Kidney (tissue), 22 donors: ENCODE results near the gene ETDB. TPM values are rescaled to one million over a fixed set of nuclear protein-coding genes. Genes with fewer than 3 reads are reported as not detected.
"Not testable (repeated sequence)": the region's sequence is repeated elsewhere in the genome, so short reads cannot be mapped to it uniquely, and the experiment has no call there.

Experiments used
- DNase-seq, 5 donors: peaks; one replicate each; pipeline ENCODE4 v3.0.0-alpha.2; 2013 to 2020
- FAIRE-seq: peaks from 2 replicates; lab custom pipeline; 2012; peaks lifted over from hg19 to GRCh38; lab: Jason Lieb, UNC
- H3K27ac ChIP-seq, 2 donors: one replicate each; pipeline ENCODE4 v1.7.0; 2013; ENCODE audit warnings: low read depth in 2 of 2, low read length in 2 of 2, inconsistent platforms in 1 of 2
- H3K27me3 ChIP-seq: one replicate; pipeline ENCODE4 v1.7.1; 2013; ENCODE audit warnings: low read length, inconsistent platforms; ENCODE audit not compliant: control insufficient read depth, insufficient read depth
- H3K36me3 ChIP-seq, 3 donors: one replicate each; pipeline versions ENCODE4 v1.7.0 to v1.7.1; 2013; ENCODE audit warnings: low read length in 3 of 3, control low read depth in 1 of 3, inconsistent platforms in 1 of 3; ENCODE audit not compliant: insufficient read depth in 3 of 3, control insufficient read depth in 2 of 3
- H3K4me1 ChIP-seq, 3 donors: one replicate each; pipeline versions ENCODE4 v1.7.0 to v1.7.1; 2013; ENCODE audit warnings: low read length in 3 of 3, inconsistent platforms in 1 of 3, low read depth in 1 of 3; ENCODE audit not compliant: control insufficient read depth in 2 of 3, insufficient read depth in 2 of 3
- H3K4me3 ChIP-seq, 3 donors: one replicate each; pipeline versions ENCODE4 v1.7.0 to v1.8.1; 2013; ENCODE audit warnings: low read length in 3 of 3, control low read depth in 1 of 3, inconsistent platforms in 1 of 3
- H3K9ac ChIP-seq, 3 donors: one replicate each; pipeline versions ENCODE4 v1.7.0 to v1.7.1; 2013; ENCODE audit warnings: low read length in 3 of 3, control low read depth in 1 of 3, inconsistent platforms in 1 of 3
- H3K9me3 ChIP-seq, 3 donors: one replicate each; pipeline versions ENCODE4 v1.7.0 to v1.7.1; 2013; ENCODE audit warnings: low read length in 3 of 3, control low read depth in 1 of 3, inconsistent platforms in 1 of 3; ENCODE audit not compliant: control insufficient read depth in 2 of 3, insufficient read depth in 1 of 3
- CTCF ChIP-seq: IDR thresholded peaks from 3 replicates; pipeline ENCODE4 v1.5.1; 2012; ENCODE audit warnings: mild to moderate bottlenecking, moderate library complexity, borderline replicate concordance; ENCODE audit not compliant: insufficient read depth; ENCODE audit errors: extremely low read depth
- intact Hi-C: fragments of 100-400 bp; cut with DNase I; formaldehyde crosslinking; loops from one replicate; pipeline ENCODE4 v1.11.1; 2022
- long read RNA-seq, 10 donors: library from polyadenylated mRNA in 1 of 10; unstranded in 1 of 10; transcript quantifications; one replicate each; pipeline ENCODE4 v2.0.0 and lab custom pipeline, GENCODE V29; 2021 to 2026
- polyA plus RNA-seq: library from polyadenylated mRNA; stranded (reverse); fragments of 350-450 nt; fragmentation: Illumina TruSeq; extraction: RNeasy Lipid Tissue Mini Kit (QIAGEN cat#74804); gene quantifications from one replicate; pipeline ENCODE4 v1.2.3, GENCODE V29; 2014; ENCODE audit warnings: low read depth, low replicate concordance; ENCODE audit not compliant: insufficient read depth
- total RNA-seq: library from RNA; stranded (reverse); fragmentation: NEBNext Ultra II Directional; extraction: Animal tissue kit (Norgen Biotek cat#: 25700); gene quantifications from one replicate; pipeline ENCODE4 v1.2.1, GENCODE V29; 2021
- donor health status: control.
- donor health status: control.
- donor health status: control.
- donor health status: control.
- donor health status: control.
- donor health status: DM: yes; HTN: yes; CAD: no.
- donor health status: Normal renal cell carcinoma (clear cell type).

Gene ETDB
- not detected for total RNA-seq
- not detected for polyA plus RNA-seq
- long read RNA-seq, donor 1 = 0 reads
- long read RNA-seq, donor 2 = 0 reads
- long read RNA-seq, donor 3 = 0 reads
- long read RNA-seq, donor 4 = 0 reads
- long read RNA-seq, donor 5 = 0 reads
- long read RNA-seq, donor 6 = 0 reads
- long read RNA-seq, donor 7 = 0 reads
- long read RNA-seq, donor 8 = 0 reads
- long read RNA-seq, donor 9 = 0 reads
- long read RNA-seq, donor 10 = 0 reads

GRCh38 chrX:135120056-135120576 lies at the start of gene ETDB:
ETDB (minus strand) TSS chrX:135120526; CDS start chrX:135119261, 1,265 bp downstream.
- H3K4me3 ChIP-seq, DNase-seq, H3K36me3 ChIP-seq, H3K4me1 ChIP-seq, FAIRE-seq, H3K9ac ChIP-seq, H3K27me3 ChIP-seq, H3K27ac ChIP-seq, H3K9me3 ChIP-seq, intact Hi-C loops: not testable (repeated sequence)

GRCh38 chrX:135169534-135169933 lies 49.2 kb upstream of the ETDB start:
- DNase-seq, H3K27ac ChIP-seq, H3K4me3 ChIP-seq, H3K27me3 ChIP-seq, H3K4me1 ChIP-seq, FAIRE-seq, H3K9me3 ChIP-seq, H3K36me3 ChIP-seq, intact Hi-C loops, H3K9ac ChIP-seq: not testable (repeated sequence)

- FAIRE-seq (no peak), DNase-seq (no peak)
- no peaks in the 10 kb centered on the region for H3K9me3 ChIP-seq
- no peaks in the 10 kb centered on the region for H3K4me1 ChIP-seq
- H3K36me3 ChIP-seq = no peaks in the 10 kb centered on the region
- intact Hi-C loops = no loop called here
- H3K27me3 ChIP-seq = no peaks in the 10 kb centered on the region
- TF ChIP-seq CTCF = no peak
- no peak overlapping the region for H3K27ac ChIP-seq
- no peak overlapping the region for H3K9ac ChIP-seq
- H3K4me3 ChIP-seq = no peak overlapping the region
Measured at GRCh38 chrX:135168486-135168885, 48.2 kb upstream of the ETDB start.

GRCh38 chrX:135154688-135155087 lies 34.4 kb upstream of the ETDB start:
- H3K9me3 ChIP-seq, H3K27me3 ChIP-seq, H3K36me3 ChIP-seq, H3K4me1 ChIP-seq, H3K9ac ChIP-seq, intact Hi-C loops, FAIRE-seq, H3K4me3 ChIP-seq, DNase-seq, H3K27ac ChIP-seq: not testable (repeated sequence)

- not testable (repeated sequence) for FAIRE-seq
Measured at GRCh38 chrX:135126145-135126544, 5.8 kb upstream of the ETDB start.

GRCh38 chrX:135116064-135116463 lies 4.3 kb downstream of the ETDB start:
- FAIRE-seq, H3K36me3 ChIP-seq, H3K27ac ChIP-seq, DNase-seq, H3K9ac ChIP-seq, H3K27me3 ChIP-seq, H3K9me3 ChIP-seq, H3K4me1 ChIP-seq, intact Hi-C loops, H3K4me3 ChIP-seq: not testable (repeated sequence)

More at GRCh38 chrX:135126145-135126544, 5.8 kb upstream of the ETDB start:
- H3K9ac ChIP-seq, H3K9me3 ChIP-seq, H3K36me3 ChIP-seq, H3K27me3 ChIP-seq, intact Hi-C loops, H3K4me3 ChIP-seq, H3K27ac ChIP-seq, DNase-seq, H3K4me1 ChIP-seq: not testable (repeated sequence)
